ENCODE data around the gene DCAF8. TPM values are rescaled to one million over a fixed set of nuclear protein-coding genes. Genes with fewer than 3 reads are reported as not detected.

DCAF8 gene
- total and polyA plus RNA-seq, 2 experiments from 2014 or later: 55.0 to 104 TPM

- Mint-ChIP-seq H3K36me3 (ENCODE audit: low read depth) (peaks cover 82% of the 10 kb centered on the region), H3K9me3 (no peaks in the 10 kb centered on the region)
These were observed 33.7 kb upstream of the DCAF8 start for GRCh38 chr1:160296036-160296435.

GRCh38 chr1:160293020-160293968, 30.9 kb upstream of the DCAF8 start:
- Mint-ChIP-seq H3K4me3 (no peak overlapping the region), H3K36me3 (ENCODE audit: low read depth) (peaks cover 89% of the 10 kb centered on the region), H3K4me1 (no peaks in the 10 kb centered on the region), H3K27ac (no peak overlapping the region), H3K27me3 (ENCODE audit: insufficient read depth, low read depth, poor library complexity) (peaks cover 5% of the 10 kb centered on the region), H3K9me3 (no peaks in the 10 kb centered on the region)
- Histone ChIP-seq H3K27ac (ENCODE audit: low read depth) (no peak overlapping the region), H3K9me2 (ENCODE audit: insufficient read depth) (no peaks in the 10 kb centered on the region), H3F3A (replicated peaks; ENCODE audit: low read depth) (peaks cover 19% of the 10 kb centered on the region), H3K4me2 (no peak overlapping the region), H3K79me2 (replicated peaks; ENCODE audit: insufficient read depth) (no peaks in the 10 kb centered on the region), H3K27me3 (ENCODE audit: insufficient read depth) (no peaks in the 10 kb centered on the region), H3K4me3 (no peak overlapping the region), H3K4me1 (ENCODE audit: insufficient read depth) (no peaks in the 10 kb centered on the region), H2AFZ (no peak overlapping the region), H3K36me3 (ENCODE audit: insufficient read depth) (peaks cover 69% of the 10 kb centered on the region), H4K20me1 (replicated peaks; ENCODE audit: insufficient read depth) (peaks cover 10% of the 10 kb centered on the region)
- DNase-seq (ENCODE audit: low spot score): no peak
- ATAC-seq: no peak
- TF ChIP-seq EZH2 (IDR thresholded peaks at IDR 0.05; ENCODE audit: low read depth, unreplicated experiment) (no peak), ETS1 (IDR thresholded peaks at IDR 0.05) (no peak), JUNB (IDR thresholded peaks at IDR 0.05; ENCODE audit: unreplicated experiment) (no peak), STAT1 (IDR thresholded peaks at IDR 0.05; ENCODE audit: unreplicated experiment) (no peak)

More at GRCh38 chr1:160296036-160296435, 33.7 kb upstream of the DCAF8 start:
- Mint-ChIP-seq H3K27me3 (ENCODE audit: insufficient read depth, low read depth, poor library complexity) (peaks cover 2% of the 10 kb centered on the region), H3K27ac (no peak overlapping the region), H3K4me3 (no peak overlapping the region), H3K4me1 (no peaks in the 10 kb centered on the region)
- Histone ChIP-seq H2AFZ (no peak overlapping the region), H4K20me1 (replicated peaks; ENCODE audit: insufficient read depth) (peaks cover 4% of the 10 kb centered on the region), H3K79me2 (replicated peaks; ENCODE audit: insufficient read depth) (no peaks in the 10 kb centered on the region), H3K4me2 (no peak overlapping the region), H3F3A (replicated peaks; ENCODE audit: low read depth) (peaks cover 19% of the 10 kb centered on the region), H3K4me1 (ENCODE audit: insufficient read depth) (no peaks in the 10 kb centered on the region), H3K4me3 (no peak overlapping the region), H3K27ac (ENCODE audit: low read depth) (no peak overlapping the region), H3K9me2 (ENCODE audit: insufficient read depth) (no peaks in the 10 kb centered on the region), H3K27me3 (ENCODE audit: insufficient read depth) (no peaks in the 10 kb centered on the region), H3K36me3 (ENCODE audit: insufficient read depth) (peaks cover 43% of the 10 kb centered on the region)
- TF ChIP-seq JUNB (IDR thresholded peaks at IDR 0.05; ENCODE audit: unreplicated experiment) (no peak), EZH2phosphoT487 (IDR thresholded peaks at IDR 0.05; ENCODE audit: unreplicated experiment) (no peak)
- no peak for ATAC-seq
- DNase-seq (ENCODE audit: low spot score): no peak

All from GM23338 (cell line).